Neural cell (in vitro differentiated cells): ENCODE results near the gene NLRP14.

Experiments
- CTCF ChIP-seq: fragments of 450-650 bp; IDR thresholded peaks from 2 replicates; pipeline ENCODE4 v1.5.1; 2014; ENCODE audit warnings: antibody characterized with exemption, mild to moderate bottlenecking, moderate library complexity; ENCODE audit not compliant: poor library complexity, severe bottlenecking
- EP300 ChIP-seq: fragments of 450-650 bp; conservative IDR thresholded peaks from 2 replicates; pipeline ENCODE4 v1.6.1; 2014; ENCODE audit warnings: antibody characterized with exemption, mild to moderate bottlenecking, moderate library complexity; ENCODE audit not compliant: poor library complexity, severe bottlenecking
- POLR2AphosphoS5 ChIP-seq: IDR thresholded peaks from 2 replicates; pipeline ENCODE4 v1.6.1; 2012
- REST ChIP-seq: IDR thresholded peaks from 2 replicates; pipeline ENCODE4 v1.6.1; 2012; ENCODE audit warnings: borderline replicate concordance

DNA sequence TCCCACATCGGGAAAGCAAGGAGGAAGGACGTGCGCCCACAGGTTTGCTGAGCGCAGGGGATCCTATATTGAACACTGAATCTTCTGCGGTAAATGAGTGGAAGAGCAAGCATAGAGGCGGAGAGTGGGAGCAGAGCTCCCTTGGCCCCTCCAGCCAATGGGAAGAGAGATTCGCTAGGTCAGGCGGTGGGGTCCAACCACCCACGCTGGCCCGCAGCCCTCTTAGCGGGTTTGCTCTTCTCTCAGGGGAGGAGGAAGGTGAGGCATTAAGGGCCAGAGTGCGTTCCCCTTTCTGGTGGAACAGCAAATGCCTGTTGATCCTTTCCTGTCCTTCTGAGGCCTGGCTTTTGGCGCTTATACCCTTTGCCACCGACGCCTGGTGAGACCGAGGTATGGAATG is 10.6 kb downstream of the NLRP14 start:
- TF ChIP-seq CTCF (no peak), POLR2AphosphoS5 (no peak), REST (no peak), EP300 (no peak)
